Stimulated activated CD8-positive, alpha-beta memory T cell treated with anti-CD3 and anti-CD28 coated beads, Interleukin-12 subunit alpha, Interleukin-12 subunit beta, amount 100 ng/mL, for 4 hours (primary cell): Measurements from ENCODE around the gene SOX11.
"Not testable (repeated sequence)": the region's sequence is repeated elsewhere in the genome, so short reads cannot be mapped to it uniquely, and the experiment has no call there.

Source experiments
- DNase-seq: peaks from one replicate; pipeline ENCODE4 v3.0.0-alpha.2; 2020; ENCODE audit warnings: low read depth

The SOX11 gene

GRCh38 chr2:5691985-5692529 lies at the start of gene SOX11:
Gene SOX11, plus strand, starts transcription at chr2:5692384. Its CDS starts 338 bp downstream, at chr2:5692722.
- no peak for DNase-seq

GRCh38 chr2:5652734-5653133 lies 39.5 kb upstream of the SOX11 start:
- DNase-seq: not testable (repeated sequence)

DNA sequence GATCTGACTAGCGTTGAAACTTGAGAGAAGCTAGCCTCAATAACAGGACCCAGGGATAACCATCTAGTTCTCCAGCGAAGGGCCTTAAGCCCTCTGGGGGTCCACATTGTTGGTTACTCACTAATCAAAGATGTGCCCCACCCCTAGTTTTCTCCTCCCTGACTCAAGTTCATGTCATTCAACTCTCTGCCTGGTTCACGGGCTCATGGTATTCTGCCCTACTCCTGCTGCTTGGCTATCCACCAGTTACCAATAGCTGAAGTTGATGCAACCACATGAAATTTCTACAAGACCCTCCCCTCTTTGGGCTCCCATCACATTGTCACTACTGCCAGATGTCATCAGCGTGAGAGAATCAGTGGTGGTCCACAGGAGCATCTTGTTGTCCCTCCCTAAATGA lies 38.4 kb upstream of the SOX11 start:
- DNase-seq: not testable (repeated sequence)

DNA sequence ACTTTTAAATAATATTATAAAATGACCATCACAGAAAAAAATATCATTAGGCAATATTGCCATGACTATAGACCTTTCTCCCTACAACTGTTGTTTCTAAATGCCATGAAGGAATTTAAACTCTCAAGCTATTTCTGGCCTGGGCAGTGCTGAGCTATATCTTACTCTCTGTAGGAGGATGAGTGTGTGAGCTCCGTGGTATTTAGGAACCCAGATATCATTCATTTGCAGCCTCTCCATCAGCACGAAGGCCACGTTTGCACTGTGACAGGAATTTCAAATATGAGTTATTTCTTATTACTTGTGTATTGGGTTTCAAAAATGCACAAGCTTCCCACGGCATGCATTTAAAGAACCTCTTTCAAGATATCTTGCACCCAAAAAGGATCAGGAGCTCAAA lies 35.0 kb upstream of the SOX11 start:
- DNase-seq: no peak

- DNase-seq: no peak
Observed at GRCh38 chr2:5660591-5660990, 31.6 kb upstream of the SOX11 start.

- DNase-seq: no peak
Observed at GRCh38 chr2:5661362-5661761, 30.8 kb upstream of the SOX11 start.

- DNase-seq: no peak
Observed at GRCh38 chr2:5664278-5664681, 27.9 kb upstream of the SOX11 start.

DNA sequence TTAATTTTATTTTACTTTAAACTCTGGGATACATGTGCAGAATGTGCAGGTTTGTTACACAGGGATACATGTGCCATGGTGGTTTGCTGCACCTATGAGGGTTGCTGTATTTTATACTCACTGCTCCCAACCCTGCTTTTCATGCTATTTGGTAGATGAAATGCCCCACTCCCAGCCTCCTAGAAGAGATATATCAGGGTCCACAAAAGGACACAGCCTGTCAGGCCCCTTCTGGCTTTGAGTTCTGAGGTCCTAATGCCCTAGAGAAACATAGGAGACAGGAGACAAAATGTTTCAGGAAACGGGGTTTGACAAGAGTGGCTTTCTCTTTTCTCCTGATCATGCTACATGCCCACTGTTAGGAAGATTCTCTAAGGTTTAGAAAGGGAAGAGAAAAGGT lies 27.1 kb upstream of the SOX11 start:
- no peak for DNase-seq

- no peak for DNase-seq
Observed at GRCh38 chr2:5666798-5667197, 25.4 kb upstream of the SOX11 start.

GRCh38 chr2:5667655-5668054 lies 24.5 kb upstream of the SOX11 start:
- DNase-seq: not testable (repeated sequence)

DNA sequence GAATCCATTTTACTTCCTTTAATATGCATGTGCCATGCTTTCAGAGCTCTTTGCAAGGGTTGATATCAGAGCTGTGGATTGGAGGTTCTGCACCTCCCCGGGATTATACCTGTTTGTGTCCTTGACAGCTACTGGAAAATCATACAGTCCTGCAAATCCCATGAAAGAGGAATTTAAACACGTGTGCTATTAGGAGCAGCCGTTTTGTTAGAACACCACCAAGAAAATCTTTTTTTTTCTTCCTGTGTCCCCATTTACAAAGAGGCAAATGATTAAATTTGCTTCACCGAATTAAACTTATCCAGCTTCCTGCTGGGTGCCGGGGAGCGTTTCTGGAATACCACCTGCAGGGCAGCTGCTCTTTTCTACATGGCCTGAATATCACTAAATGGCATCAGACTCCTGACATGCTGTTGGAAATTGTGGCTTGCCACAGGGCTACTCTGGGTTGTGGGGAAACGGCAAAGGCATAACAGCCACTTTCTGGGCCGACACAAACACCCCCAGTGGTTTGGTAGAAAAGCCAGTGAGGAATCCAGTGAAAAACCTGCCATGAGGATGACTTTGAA lies 23.4 kb upstream of the SOX11 start:
- DNase-seq: no peak

DNA sequence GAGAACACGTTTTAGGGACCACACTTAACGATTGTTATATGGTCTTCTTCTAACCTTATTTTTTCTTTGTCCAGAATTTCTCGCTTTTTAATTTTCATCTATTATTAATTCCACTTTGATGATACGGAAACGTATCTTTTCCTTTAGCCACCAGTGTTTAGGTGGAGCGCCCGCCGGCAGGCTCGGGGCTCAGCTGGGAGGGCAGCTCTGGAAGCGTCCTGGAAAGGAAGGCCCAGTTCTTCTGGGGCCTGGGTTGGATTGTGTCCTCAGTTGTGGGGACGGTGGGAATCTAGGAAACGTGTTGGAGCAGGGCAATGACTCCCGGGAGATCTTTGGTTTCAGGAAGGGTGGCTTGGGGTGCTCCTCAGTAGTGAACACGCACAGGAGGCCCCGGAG lies 19.4 kb upstream of the SOX11 start:
- DNase-seq: no peak

GRCh38 chr2:5673145-5674025 lies 18.8 kb upstream of the SOX11 start:
- no peak for DNase-seq

- no peak for DNase-seq
Observed at GRCh38 chr2:5674026-5674340, 18.2 kb upstream of the SOX11 start.

GRCh38 chr2:5677133-5677532 lies 15.1 kb upstream of the SOX11 start:
- no peak for DNase-seq

GRCh38 chr2:5683471-5683870 lies 8.7 kb upstream of the SOX11 start:
- DNase-seq: no peak

GRCh38 chr2:5685225-5685624 lies 7.0 kb upstream of the SOX11 start:
- no peak for DNase-seq

- DNase-seq: no peak
Observed at GRCh38 chr2:5686068-5686467, 6.1 kb upstream of the SOX11 start.

DNA sequence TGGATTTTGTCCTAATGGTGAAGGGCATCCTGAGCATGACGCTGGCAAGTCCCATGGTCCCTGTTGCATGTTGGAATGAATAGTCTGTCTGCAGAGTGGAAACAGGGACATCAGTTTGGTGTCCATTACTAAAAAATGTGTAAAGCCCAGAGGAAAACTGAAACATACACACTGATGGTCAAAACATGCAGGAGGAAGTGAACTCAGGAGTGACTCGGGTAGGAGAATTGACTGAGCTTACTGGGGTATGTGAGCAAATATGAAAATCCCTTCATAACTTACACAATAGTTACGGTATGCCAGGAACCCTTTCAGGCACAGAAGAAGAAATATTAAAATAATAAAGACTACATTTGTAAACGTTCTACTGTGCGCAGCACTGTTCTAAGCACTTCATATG lies 5.6 kb upstream of the SOX11 start:
- no peak for DNase-seq

GRCh38 chr2:5689750-5690149 lies 2.4 kb upstream of the SOX11 start:
- no peak for DNase-seq

GRCh38 chr2:5690286-5690685 lies 1.9 kb upstream of the SOX11 start:
- DNase-seq: no peak

DNA sequence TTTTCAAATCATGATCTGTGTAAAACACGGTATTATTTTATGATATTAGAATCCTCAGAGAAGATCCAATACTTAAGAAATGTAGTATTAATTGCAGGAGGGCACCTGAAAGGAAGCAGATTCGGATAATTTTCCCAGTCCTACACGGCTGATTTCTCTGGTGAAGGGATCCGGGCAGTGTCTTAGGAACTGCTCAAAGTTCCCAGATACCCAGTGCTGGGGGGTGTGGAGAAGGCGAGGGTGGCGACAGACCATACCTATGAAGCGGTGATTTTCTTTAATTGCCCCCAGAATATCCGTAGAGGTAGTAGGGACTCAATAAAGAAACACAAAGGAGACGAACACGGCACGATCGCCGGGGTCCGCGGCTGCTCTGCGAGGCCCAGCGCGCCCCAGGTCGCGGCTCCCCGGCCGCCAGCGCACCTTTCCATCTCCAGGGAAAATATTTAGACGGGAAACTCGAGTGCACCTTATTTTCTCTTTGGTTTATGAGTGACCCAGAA lies 1.4 kb upstream of the SOX11 start:
- no peak for DNase-seq

GRCh38 chr2:5691221-5691984 lies 781 bp upstream of the SOX11 start:
- DNase-seq: no peak
